NCI-H2081 treated with DMSO at 0.1 percent for 48 hours (cell line): ENCODE results near the gene ZNF132.
"Not testable (repeated sequence)": the region's sequence is repeated elsewhere in the genome, so short reads cannot be mapped to it uniquely, and the experiment has no call there.

Experiments
- DNase-seq: peaks from one replicate; lab custom pipeline; 2025; lab: John Stamatoyannopoulos, UW

ZNF132 gene

GRCh38 chr19:58439576-58440554 is at the start of gene ZNF132:
Gene ZNF132, minus strand, starts transcription at chr19:58440153. Its CDS starts 332 bp downstream, at chr19:58439821.
- DNase-seq = peak; percentile 93

GRCh38 chr19:58484349-58484748 is 44.4 kb upstream of the ZNF132 start:
- DNase-seq = not testable (repeated sequence)

GRCh38 chr19:58483776-58484175 is 43.8 kb upstream of the ZNF132 start:
- DNase-seq = no peak

GRCh38 chr19:58482372-58482771 is 42.4 kb upstream of the ZNF132 start:
- DNase-seq = no peak

GRCh38 chr19:58480831-58481230 is 40.9 kb upstream of the ZNF132 start:
- no peak for DNase-seq

- DNase-seq = no peak
These were observed 40.5 kb upstream of the ZNF132 start for GRCh38 chr19:58480481-58480830.

GRCh38 chr19:58479736-58480480 is 40.0 kb upstream of the ZNF132 start:
- no peak for DNase-seq

GRCh38 chr19:58479303-58479702 is 39.4 kb upstream of the ZNF132 start:
- DNase-seq = no peak

GRCh38 chr19:58477871-58478270 is 37.9 kb upstream of the ZNF132 start:
- no peak for DNase-seq

- no peak for DNase-seq
These were observed 37.2 kb upstream of the ZNF132 start for GRCh38 chr19:58477130-58477529.

- DNase-seq = no peak
These were observed 36.6 kb upstream of the ZNF132 start for GRCh38 chr19:58476498-58477015.

GRCh38 chr19:58475714-58476497 is 36.0 kb upstream of the ZNF132 start, which contains the start of gene ZNF446:
Gene ZNF446, plus strand, starts transcription at chr19:58476352. Its CDS starts 867 bp downstream, at chr19:58477219.
- DNase-seq = peak; percentile 86

GRCh38 chr19:58474997-58475713 is 35.2 kb upstream of the ZNF132 start:
- DNase-seq = no peak

- no peak for DNase-seq
These were observed 34.5 kb upstream of the ZNF132 start for GRCh38 chr19:58474291-58474996.

- DNase-seq = no peak
These were observed 33.8 kb upstream of the ZNF132 start for GRCh38 chr19:58473775-58474174.

- DNase-seq = no peak
These were observed 31.8 kb upstream of the ZNF132 start for GRCh38 chr19:58471736-58472135.

GRCh38 chr19:58470837-58471543 is 31.0 kb upstream of the ZNF132 start:
- DNase-seq = not testable (repeated sequence)

GRCh38 chr19:58469241-58470013 is 29.5 kb upstream of the ZNF132 start:
- no peak for DNase-seq

GRCh38 chr19:58468216-58468839 is 28.4 kb upstream of the ZNF132 start:
- DNase-seq = no peak
